ENCODE data around the gene IQCM.
"Not testable (repeated sequence)": the region's sequence is repeated elsewhere in the genome, so short reads cannot be mapped to it uniquely, and the experiment has no call there.

Gene IQCM

GRCh38 chr4:149555799-149556198 lies 259.8 kb downstream of the IQCM start:
- DNase-seq (ENCODE audit: low spot score) = no peak

GRCh38 chr4:149555146-149555545 lies 260.5 kb downstream of the IQCM start:
- no peak for DNase-seq (ENCODE audit: low spot score)

- no peak for DNase-seq (ENCODE audit: low spot score)
Observed at GRCh38 chr4:149553959-149554520, 261.6 kb downstream of the IQCM start.

- DNase-seq (ENCODE audit: low spot score) = no peak
Observed at GRCh38 chr4:149552601-149553000, 263.0 kb downstream of the IQCM start.

- no peak for DNase-seq (ENCODE audit: low spot score)
Observed at GRCh38 chr4:149549911-149550310, 265.7 kb downstream of the IQCM start.

- no peak for DNase-seq (ENCODE audit: low spot score)
Observed at GRCh38 chr4:149534779-149535178, 280.9 kb downstream of the IQCM start.

- peak; percentile 27 for DNase-seq (ENCODE audit: low spot score)
Observed at GRCh38 chr4:149531861-149532260, 283.8 kb downstream of the IQCM start.

- no peak for DNase-seq (ENCODE audit: low spot score)
Observed at GRCh38 chr4:149523039-149523438, 292.6 kb downstream of the IQCM start.

GRCh38 chr4:149521611-149522425 lies 293.8 kb downstream of the IQCM start:
- peak; percentile 71 for DNase-seq (ENCODE audit: low spot score)

GRCh38 chr4:149518471-149518870 lies 297.2 kb downstream of the IQCM start:
- DNase-seq (ENCODE audit: low spot score) = no peak

GRCh38 chr4:149513081-149513480 lies 302.6 kb downstream of the IQCM start:
- no peak for DNase-seq (ENCODE audit: low spot score)

- no peak for DNase-seq (ENCODE audit: low spot score)
Observed at GRCh38 chr4:149512501-149512900, 303.1 kb downstream of the IQCM start.

- no peak for DNase-seq (ENCODE audit: low spot score)
Observed at GRCh38 chr4:149511558-149512298, 303.9 kb downstream of the IQCM start.

- not testable (repeated sequence) for DNase-seq (ENCODE audit: low spot score)
Observed at GRCh38 chr4:149507309-149507708, 308.3 kb downstream of the IQCM start.

- no peak for DNase-seq (ENCODE audit: low spot score)
Observed at GRCh38 chr4:149500806-149501205, 314.8 kb downstream of the IQCM start.

- no peak for DNase-seq (ENCODE audit: low spot score)
Observed at GRCh38 chr4:149499726-149500125, 315.9 kb downstream of the IQCM start.

GRCh38 chr4:149498246-149498645 lies 317.4 kb downstream of the IQCM start:
- no peak for DNase-seq (ENCODE audit: low spot score)

- peak; percentile 1 for DNase-seq (ENCODE audit: low spot score)
Observed at GRCh38 chr4:149493492-149493891, 322.2 kb downstream of the IQCM start.

- no peak for DNase-seq (ENCODE audit: low spot score)
Observed at GRCh38 chr4:149489321-149489720, 326.3 kb downstream of the IQCM start.

GRCh38 chr4:149486861-149487260 lies 328.8 kb downstream of the IQCM start:
- DNase-seq (ENCODE audit: low spot score) = no peak

- DNase-seq (ENCODE audit: low spot score) = not testable (repeated sequence)
Observed at GRCh38 chr4:149468669-149469068, 347.0 kb downstream of the IQCM start.

GRCh38 chr4:149466446-149466845 lies 349.2 kb downstream of the IQCM start:
- no peak for DNase-seq (ENCODE audit: low spot score)

- DNase-seq (ENCODE audit: low spot score) = no peak
Observed at GRCh38 chr4:149465955-149466354, 349.7 kb downstream of the IQCM start.

Data from LoVo (cell line).